Activated CD4-positive, alpha-beta memory T cell treated with anti-CD3 and anti-CD28 coated beads for 36 hours (primary cell): ENCODE results near the gene LGMN. TPM values are rescaled to one million over a fixed set of nuclear protein-coding genes. Genes with fewer than 3 reads are reported as not detected.
A peak's percentile ranks its signal among the peaks of the same experiment; 100 is the strongest.

Experiments
- CTCF ChIA-PET: fragments of 350-600 bp; sonication (Branson Sonifier 250); formaldehyde crosslinking; loops from one replicate; lab custom pipeline; 2021; ENCODE audit warnings: antibody characterized with exemption, inconsistent platforms; lab: Charles Lee
- POLR2A ChIA-PET: fragments of 350-600 bp; sonication (Branson Sonifier 250); formaldehyde crosslinking; loops from one replicate; lab custom pipeline; 2021; ENCODE audit warnings: antibody characterized with exemption; lab: Charles Lee
- DNase-seq: peaks from one replicate; pipeline ENCODE4 v3.0.0-alpha.2; 2020
- H3K27ac Mint-ChIP-seq: one replicate; pipeline ENCODE4 v1.8.0; 2021; ENCODE audit warnings: mixed read lengths
- H3K27me3 Mint-ChIP-seq: one replicate; pipeline ENCODE4 v1.8.0; 2021; ENCODE audit warnings: mixed read lengths
- H3K36me3 Mint-ChIP-seq: one replicate; pipeline ENCODE4 v1.8.0; 2021; ENCODE audit warnings: mixed read lengths
- H3K4me1 Mint-ChIP-seq: one replicate; pipeline ENCODE4 v1.8.0; 2021; ENCODE audit warnings: low read depth, mixed read lengths
- H3K4me3 Mint-ChIP-seq: one replicate; pipeline ENCODE4 v1.8.0; 2021; ENCODE audit warnings: mild to moderate bottlenecking, mixed read lengths
- H3K9me3 Mint-ChIP-seq: one replicate; pipeline ENCODE4 v1.8.0; 2021; ENCODE audit warnings: mixed read lengths
- intact Hi-C: fragments of 100-400 bp; cut with micrococcal nuclease; formaldehyde crosslinking; loops from one replicate; pipeline ENCODE4 v1.15.1; 2023
- total RNA-seq, 2 experiments: library from RNA; stranded (reverse); gene quantifications; one replicate each; pipeline ENCODE4 v1.2.3, GENCODE V29; 2021

LGMN gene
- 10 to 100 TPM in 1 of 2 experiments, 1 to 10 TPM in 1; 9.2 to 10.2 TPM for total RNA-seq

GRCh38 chr14:92748259-92749016 is at the start of gene LGMN:
LGMN (minus strand) TSS chr14:92748627; CDS start chr14:92732786, 15,841 bp downstream.
- peaks cover 48% of the 10 kb centered on the region for H3K27me3 Mint-ChIP-seq
- peak; percentile 89 for DNase-seq
- no peaks in the 10 kb centered on the region for H3K36me3 Mint-ChIP-seq
- H3K27ac Mint-ChIP-seq: no peak within 1 kb of the TSS
- no peaks in the 10 kb centered on the region for H3K9me3 Mint-ChIP-seq
- CTCF ChIA-PET: interaction anchor here (0.6 to 1.3 kb wide), 3 partner anchors 21 to 1659 kb away, joined by 3 read pairs; no protein-coding TSS in a partner anchor
- H3K4me3 Mint-ChIP-seq: peak within 1 kb of the TSS; percentile 74
- intact Hi-C loops: loop anchor here (1.0 to 2.0 kb wide), 2 partner anchors 18 to 20 kb away; no protein-coding TSS in a partner anchor
- H3K4me1 Mint-ChIP-seq: peaks cover 36% of the 10 kb centered on the region
- POLR2A ChIA-PET: no interaction called here

- POLR2A ChIA-PET: no interaction called here
- Mint-ChIP-seq H3K4me1 (peaks cover 39% of the 10 kb centered on the region), H3K36me3 (peaks cover 16% of the 10 kb centered on the region), H3K9me3 (peaks cover 11% of the 10 kb centered on the region), H3K27ac (peak overlapping the region; percentile 91), H3K27me3 (no peaks in the 10 kb centered on the region), H3K4me3 (peak overlapping the region; percentile 97)
- intact Hi-C loops: loop anchor here (5.0 kb wide), 1 partner anchor 453 kb away; no protein-coding TSS in a partner anchor
- CTCF ChIA-PET: interaction anchor here (1.0 kb wide), 1 partner anchor 318 kb away, joined by 3 read pairs; no protein-coding TSS in a partner anchor
- DNase-seq: no peak
These were observed 46.5 kb upstream of the LGMN start for GRCh38 chr14:92794961-92795360.

GRCh38 chr14:92794547-92794941 is 46.1 kb upstream of the LGMN start:
- DNase-seq: no peak
- Mint-ChIP-seq H3K4me3 (peak overlapping the region; percentile 97), H3K4me1 (peaks cover 35% of the 10 kb centered on the region), H3K27me3 (no peaks in the 10 kb centered on the region), H3K36me3 (peaks cover 17% of the 10 kb centered on the region), H3K9me3 (peaks cover 15% of the 10 kb centered on the region), H3K27ac (peak overlapping the region; percentile 91)
- CTCF ChIA-PET: interaction anchor here (1.1 to 1.6 kb wide), 2 partner anchors 10 to 319 kb away, joined by 3 read pairs; no protein-coding TSS in a partner anchor
- POLR2A ChIA-PET: interaction anchor here (1.1 kb wide), 1 partner anchor 28 kb away, joined by 4 read pairs; no protein-coding TSS in a partner anchor
- intact Hi-C loops: loop anchor here (5.0 kb wide), 1 partner anchor 452 kb away; no protein-coding TSS in a partner anchor

- CTCF ChIA-PET: interaction anchor here (0.9 to 1.6 kb wide), 3 partner anchors 10 to 319 kb away, joined by 3 read pairs; no protein-coding TSS in a partner anchor
- peaks cover 21% of the 10 kb centered on the region for H3K36me3 Mint-ChIP-seq
- H3K4me3 Mint-ChIP-seq: peak within 1 kb of the TSS; percentile 97
- peak within 1 kb of the TSS; percentile 91 for H3K27ac Mint-ChIP-seq
- H3K4me1 Mint-ChIP-seq: peaks cover 35% of the 10 kb centered on the region
- POLR2A ChIA-PET: interaction anchor here (1.1 kb wide), 1 partner anchor 28 kb away, joined by 4 read pairs; no protein-coding TSS in a partner anchor
- no peaks in the 10 kb centered on the region for H3K27me3 Mint-ChIP-seq
- DNase-seq: peak; percentile 98
- H3K9me3 Mint-ChIP-seq: peaks cover 21% of the 10 kb centered on the region
- intact Hi-C loops: loop anchor here (5.0 kb wide), 1 partner anchor 452 kb away; no protein-coding TSS in a partner anchor
These were observed 45.5 kb upstream of the LGMN start, which contains the start of gene GOLGA5 for GRCh38 chr14:92793709-92794546. GOLGA5 (plus strand) TSS chr14:92794305; CDS start chr14:92797438, 3,133 bp downstream.

- Mint-ChIP-seq H3K4me1 (peaks cover 33% of the 10 kb centered on the region), H3K36me3 (peaks cover 17% of the 10 kb centered on the region), H3K27ac (no peak overlapping the region), H3K27me3 (no peaks in the 10 kb centered on the region), H3K4me3 (no peak overlapping the region), H3K9me3 (peaks cover 26% of the 10 kb centered on the region)
- no peak for DNase-seq
- ChIA-PET CTCF (interaction anchor here (0.9 kb wide), 1 partner anchor 9 kb away, joined by 3 read pairs; no protein-coding TSS in a partner anchor), POLR2A (no interaction called here)
- intact Hi-C loops: loop anchor here (5.0 kb wide), 1 partner anchor 451 kb away; no protein-coding TSS in a partner anchor
These were observed 44.5 kb upstream of the LGMN start for GRCh38 chr14:92792885-92793284.

DNA sequence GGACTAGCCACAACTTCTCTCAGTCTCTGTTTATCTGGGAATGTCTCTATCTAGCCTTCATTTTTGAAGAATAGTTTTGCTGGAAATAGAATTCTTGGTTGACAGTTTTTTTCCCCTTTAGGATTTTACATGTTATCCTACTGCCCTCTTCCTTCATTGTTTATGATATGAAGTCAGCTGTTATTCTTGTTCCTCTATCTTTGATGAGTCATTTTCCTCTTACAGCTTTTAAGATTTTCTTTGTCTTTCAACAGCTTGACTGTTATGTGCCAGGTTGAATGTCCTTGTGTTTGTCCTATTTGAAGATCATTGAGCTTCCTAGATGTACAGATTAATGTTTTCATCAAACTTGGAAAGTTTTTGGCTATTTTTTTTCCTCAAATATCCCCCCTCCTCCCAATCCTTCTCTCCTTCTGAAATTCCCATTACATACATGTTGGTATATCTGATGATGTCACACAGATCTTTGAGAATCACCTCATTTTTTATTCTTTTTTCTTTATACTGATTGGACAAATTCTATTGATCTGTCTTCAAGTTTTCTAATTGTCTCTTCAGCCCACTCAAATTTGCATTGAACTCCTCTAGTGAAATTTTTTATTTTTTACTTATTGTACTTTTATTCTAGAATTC is 41.1 kb upstream of the LGMN start:
- intact Hi-C loops: loop anchor here (5.0 kb wide), 1 partner anchor 447 kb away; no protein-coding TSS in a partner anchor
- CTCF ChIA-PET: interaction anchor here (1.0 kb wide), 1 partner anchor 76 kb away, joined by 3 read pairs; no protein-coding TSS in a partner anchor
- peak overlapping the region; percentile 26 for H3K27ac Mint-ChIP-seq

DNA sequence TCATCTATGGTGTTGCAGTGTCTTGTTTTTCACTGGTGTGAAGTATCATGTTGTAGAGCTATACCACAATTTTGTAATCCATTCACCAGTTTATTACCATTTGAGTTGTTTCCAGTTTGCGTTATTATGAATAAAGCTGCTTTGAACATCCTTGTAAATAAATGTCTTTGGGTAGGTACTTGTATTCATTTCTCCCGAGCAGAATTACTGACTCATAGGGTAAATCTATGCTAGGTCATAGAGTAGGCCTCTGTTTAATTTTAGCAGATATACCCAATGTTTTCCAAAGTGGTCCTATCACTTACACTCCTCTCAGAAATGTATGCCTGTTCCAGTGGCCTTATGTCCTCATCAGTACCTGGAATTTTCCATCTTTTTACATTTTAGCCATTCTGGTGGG is 39.1 kb upstream of the LGMN start:
- CTCF ChIA-PET: interaction anchor here (0.9 to 6.7 kb wide), 4 partner anchors 14 to 100 kb away, joined by 3 to 142 read pairs (median 10); no protein-coding TSS in a partner anchor
- H3K36me3 Mint-ChIP-seq: peaks cover 9% of the 10 kb centered on the region
- H3K9me3 Mint-ChIP-seq: peaks cover 26% of the 10 kb centered on the region
- intact Hi-C loops: no loop called here
- H3K27me3 Mint-ChIP-seq: no peaks in the 10 kb centered on the region
- peaks cover 4% of the 10 kb centered on the region for H3K4me1 Mint-ChIP-seq
- POLR2A ChIA-PET: no interaction called here
- no peak overlapping the region for H3K27ac Mint-ChIP-seq
- no peak for DNase-seq
- no peak overlapping the region for H3K4me3 Mint-ChIP-seq

More for the DNA sequence above, 41.1 kb upstream of the LGMN start:
- no peaks in the 10 kb centered on the region for H3K27me3 Mint-ChIP-seq
- H3K9me3 Mint-ChIP-seq: peaks cover 26% of the 10 kb centered on the region
- POLR2A ChIA-PET: no interaction called here
- H3K4me3 Mint-ChIP-seq: no peak overlapping the region
- no peak for DNase-seq
- H3K4me1 Mint-ChIP-seq: peaks cover 15% of the 10 kb centered on the region
- peaks cover 10% of the 10 kb centered on the region for H3K36me3 Mint-ChIP-seq

GRCh38 chr14:92786427-92786756 is 38.0 kb upstream of the LGMN start:
- CTCF ChIA-PET: interaction anchor here (2.6 to 6.7 kb wide), 2 partner anchors 73 to 99 kb away, joined by 15 to 142 read pairs; no protein-coding TSS in a partner anchor
- H3K9me3 Mint-ChIP-seq: peaks cover 26% of the 10 kb centered on the region
- no peak overlapping the region for H3K4me3 Mint-ChIP-seq
- no peak for DNase-seq
- H3K27ac Mint-ChIP-seq: no peak overlapping the region
- POLR2A ChIA-PET: no interaction called here
- H3K36me3 Mint-ChIP-seq: peaks cover 9% of the 10 kb centered on the region
- H3K27me3 Mint-ChIP-seq: no peaks in the 10 kb centered on the region
- peaks cover 4% of the 10 kb centered on the region for H3K4me1 Mint-ChIP-seq
- intact Hi-C loops: no loop called here

DNA sequence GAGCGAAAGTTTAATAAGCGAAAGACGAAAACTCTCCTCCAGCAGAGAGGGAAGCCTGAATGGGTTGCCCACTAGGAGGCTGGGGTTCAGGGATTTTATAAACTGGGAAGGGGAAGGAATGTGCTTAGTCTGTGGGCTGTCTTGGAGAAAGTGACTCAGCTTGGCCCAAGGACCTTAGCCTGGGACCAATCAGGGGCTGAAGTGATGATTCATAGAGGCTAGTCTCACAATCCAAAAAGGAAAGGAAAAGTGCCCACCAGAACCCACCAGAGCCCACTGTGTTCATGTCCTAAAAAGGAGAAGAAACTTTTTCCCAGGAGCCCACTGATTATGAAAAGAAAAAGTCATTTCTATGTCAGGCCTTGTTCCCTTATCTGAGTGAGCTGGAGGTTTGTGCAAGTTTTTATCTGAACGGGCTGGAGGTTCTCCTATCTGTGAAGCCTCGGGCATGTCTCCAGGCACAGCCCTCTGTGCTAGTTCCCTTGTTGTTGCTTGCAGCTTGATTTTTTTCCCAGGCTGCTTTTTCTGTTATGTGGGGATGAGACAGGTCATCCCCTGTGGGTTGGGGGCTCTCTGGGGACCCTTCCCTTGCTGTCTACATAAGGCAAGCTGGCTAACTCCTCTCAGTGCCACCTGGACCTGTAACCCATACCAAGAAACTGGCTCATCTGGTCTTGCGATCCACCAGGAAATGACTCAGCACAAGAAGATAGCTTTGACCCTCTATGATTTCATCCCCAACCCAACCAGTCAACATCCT is 37.4 kb upstream of the LGMN start:
- intact Hi-C loops: no loop called here
- no peaks in the 10 kb centered on the region for H3K27me3 Mint-ChIP-seq
- POLR2A ChIA-PET: no interaction called here
- peaks cover 9% of the 10 kb centered on the region for H3K36me3 Mint-ChIP-seq
- DNase-seq: no peak
- peaks cover 23% of the 10 kb centered on the region for H3K9me3 Mint-ChIP-seq
- H3K27ac Mint-ChIP-seq: no peak overlapping the region
- H3K4me3 Mint-ChIP-seq: no peak overlapping the region
- CTCF ChIA-PET: interaction anchor here (2.6 to 6.7 kb wide), 2 partner anchors 72 to 98 kb away, joined by 15 to 142 read pairs; no protein-coding TSS in a partner anchor
- H3K4me1 Mint-ChIP-seq: peaks cover 5% of the 10 kb centered on the region

DNA sequence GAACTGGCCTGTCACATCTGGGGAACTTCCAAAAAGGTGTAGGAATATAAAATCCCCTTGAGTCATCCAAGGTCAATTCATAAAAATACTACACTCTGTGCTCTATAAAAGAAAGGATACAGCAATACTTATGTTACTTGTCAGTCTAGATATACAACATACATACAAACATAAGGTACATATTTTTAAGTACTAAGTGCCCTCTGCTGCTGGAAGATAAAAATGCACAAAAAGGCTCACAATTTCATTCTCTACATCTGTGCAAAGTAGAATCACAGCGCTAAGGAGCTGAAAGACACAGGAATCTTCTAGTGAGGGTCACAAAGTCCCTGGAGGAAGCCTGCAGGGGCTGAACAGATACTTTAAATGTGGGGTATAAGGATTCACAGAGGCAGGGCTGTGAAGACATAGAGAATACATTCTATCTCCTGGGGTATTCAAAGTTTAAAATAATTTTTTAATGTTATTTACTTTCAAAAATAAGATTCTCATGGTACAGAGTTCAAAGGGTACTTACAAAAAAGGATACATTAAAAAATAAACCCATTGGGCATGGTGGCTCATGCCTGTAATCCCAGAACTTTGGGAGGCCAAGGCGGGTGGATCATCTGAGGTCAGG is 35.5 kb upstream of the LGMN start:
- POLR2A ChIA-PET: interaction anchor here (0.5 kb wide), 1 partner anchor 138 kb away, joined by 3 read pairs; no protein-coding TSS in a partner anchor
- H3K27me3 Mint-ChIP-seq: no peaks in the 10 kb centered on the region
- H3K4me3 Mint-ChIP-seq: no peak overlapping the region

More for the DNA sequence above, 35.5 kb upstream of the LGMN start:
- H3K9me3 Mint-ChIP-seq: peaks cover 5% of the 10 kb centered on the region
- intact Hi-C loops: loop anchor here (1.0 kb wide), 1 partner anchor 70 kb away; no protein-coding TSS in a partner anchor
- H3K27ac Mint-ChIP-seq: no peak overlapping the region
- DNase-seq: no peak
- no peaks in the 10 kb centered on the region for H3K36me3 Mint-ChIP-seq
- CTCF ChIA-PET: interaction anchor here (0.5 to 6.7 kb wide), 16 partner anchors 9 to 645 kb away, joined by 3 to 142 read pairs (median 3); partner anchors contain the start of gene GOLGA5
- H3K4me1 Mint-ChIP-seq: peaks cover 14% of the 10 kb centered on the region
